ENCODE measurements around the gene ELMOD3. TPM values are rescaled to one million over a fixed set of nuclear protein-coding genes. Genes with fewer than 3 reads are reported as not detected.
"Not testable (repeated sequence)": the region's sequence is repeated elsewhere in the genome, so short reads cannot be mapped to it uniquely, and the experiment has no call there.

ELMOD3 gene
- total RNA-seq, 2 experiments from 2014 or later: 11.2 to 12.9 TPM

DNA sequence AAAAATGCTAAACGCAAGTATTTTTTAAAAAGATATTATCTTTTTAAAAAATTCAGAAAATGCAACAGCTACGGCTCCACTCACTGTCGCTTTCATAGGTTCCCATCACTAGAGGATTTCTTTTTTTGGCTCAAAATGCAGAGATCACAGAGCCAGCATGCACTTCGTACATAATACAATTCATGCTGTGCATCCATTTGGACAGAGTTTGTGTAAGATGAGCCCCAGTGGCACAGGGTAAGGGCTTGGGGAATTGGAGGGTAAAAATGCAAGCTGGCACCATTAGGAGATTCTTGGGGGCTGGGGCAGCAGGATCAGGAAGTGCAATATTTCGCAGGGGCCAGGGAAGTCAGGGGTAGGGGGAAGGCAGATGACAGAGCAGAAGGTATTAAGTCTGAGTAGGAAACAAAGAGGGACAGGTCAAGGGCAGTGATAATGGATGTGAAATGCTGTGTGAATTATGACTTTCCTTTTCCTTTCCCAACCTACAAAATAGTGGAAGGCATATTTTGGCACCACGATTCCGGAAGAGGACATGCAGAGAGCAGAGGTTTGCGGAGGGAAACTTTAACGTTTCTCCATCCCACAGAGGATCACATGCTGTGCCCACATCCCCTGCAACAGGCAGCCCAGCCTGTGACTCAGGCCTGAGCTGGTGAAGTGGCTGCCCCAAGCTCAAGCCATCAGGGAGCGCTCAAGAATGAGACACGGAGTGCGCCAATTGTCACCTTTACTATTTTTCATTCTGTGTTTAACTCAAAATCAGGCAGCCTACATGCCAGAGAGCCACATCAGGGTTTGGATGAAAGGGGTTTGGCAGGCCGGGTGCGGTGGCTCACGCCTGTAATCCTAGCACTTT lies 50.9 kb downstream of the ELMOD3 start:
- peaks cover 8% of the 10 kb centered on the region for H3K36me3 Mint-ChIP-seq (ENCODE audit: low read depth)
- POLR2A ChIA-PET: interaction anchor here (0.9 to 1.5 kb wide), 5 partner anchors 51 to 141 kb away, joined by 3 to 4 read pairs (median 4); partner anchors contain the start of genes ELMOD3 and RETSAT
- intact Hi-C loops (cut with DNase I, micrococcal nuclease): loop anchor here (1.0 to 5.0 kb wide), 2 partner anchors 78 to 134 kb away; partner anchors contain the start of genes MAT2A (in 1 of the 2) and TGOLN2 (in 1 of the 2)
- H3K27ac Mint-ChIP-seq: peak overlapping the region; percentile 90
- ATAC-seq (peak; percentile 95), DNase-seq (peak; percentile 88)
- peak overlapping the region; percentile 45 for H3K4me3 Mint-ChIP-seq
- H3K9me3 Mint-ChIP-seq (ENCODE audit: low read depth): peaks cover 7% of the 10 kb centered on the region
- peaks cover 44% of the 10 kb centered on the region for H3K4me1 Mint-ChIP-seq
- H3K27me3 Mint-ChIP-seq: no peaks in the 10 kb centered on the region
- CTCF ChIA-PET: interaction anchor here (0.8 to 1.4 kb wide), 4 partner anchors 12 to 232 kb away, joined by 3 to 4 read pairs (median 3); no protein-coding TSS in a partner anchor

DNA sequence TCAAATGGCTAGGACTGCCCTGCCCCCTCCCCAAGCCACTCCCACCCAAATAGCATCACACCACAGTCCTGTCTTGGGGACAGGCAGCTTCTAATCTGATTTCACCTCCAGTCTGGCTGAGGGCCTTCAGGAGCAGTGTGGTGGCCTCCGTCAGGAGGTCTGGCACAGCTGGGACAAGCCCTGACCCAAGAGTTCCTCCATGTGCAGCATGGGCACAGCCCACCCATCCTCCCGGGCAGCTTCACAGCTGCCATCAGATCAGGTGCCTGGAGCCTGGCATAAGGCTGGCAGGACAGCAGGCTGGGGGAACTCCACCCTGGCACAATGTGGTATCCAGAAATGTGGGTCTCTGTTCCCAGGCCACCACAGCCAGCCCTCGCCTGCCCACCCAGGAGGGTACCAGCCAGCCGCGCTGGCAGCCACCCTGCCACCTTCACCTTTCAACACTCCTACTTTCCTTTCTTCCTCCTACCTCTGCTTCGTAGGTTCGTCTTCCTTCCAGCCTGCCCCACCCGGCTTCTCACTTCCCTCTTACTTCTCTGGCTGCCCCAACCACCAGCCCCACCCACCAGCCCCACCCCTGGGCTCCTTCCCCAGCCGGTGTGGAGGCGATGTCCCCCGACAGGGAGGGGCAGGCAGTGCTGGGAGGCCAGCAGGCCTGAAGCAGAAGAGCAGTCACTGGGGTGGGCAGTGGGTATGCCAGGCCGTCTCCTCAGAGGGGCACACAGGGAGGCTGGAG lies 55.4 kb downstream of the ELMOD3 start, which contains the start of gene CAPG:
Gene CAPG (minus strand): TSS at position 522 of the 739 bp plus-strand sequence. CDS start 8,221 bp downstream, outside the sequence.
- Mint-ChIP-seq H3K27me3 (no peaks in the 10 kb centered on the region), H3K4me3 (peak within 1 kb of the TSS; percentile 60), H3K9me3 (ENCODE audit: low read depth) (no peaks in the 10 kb centered on the region), H3K36me3 (ENCODE audit: low read depth) (no peaks in the 10 kb centered on the region), H3K27ac (peak within 1 kb of the TSS; percentile 51), H3K4me1 (peaks cover 59% of the 10 kb centered on the region)
- ATAC-seq (peak; percentile 10), DNase-seq (peak; percentile 65)
- ChIA-PET POLR2A (no interaction called here), CTCF (interaction anchor here (1.7 kb wide), 1 partner anchor 142 kb away, joined by 5 read pairs; no protein-coding TSS in a partner anchor)
- intact Hi-C loops (cut with DNase I, micrococcal nuclease): loop anchor here (5.0 to 10.0 kb wide), 2 partner anchors 83 to 785 kb away; partner anchors contain the start of genes IMMT (in 1 of the 2), MRPL35 (in 1 of the 2) and TGOLN2 (in 1 of the 2)

- intact Hi-C loops (cut with DNase I, micrococcal nuclease): loop anchor here in 1 of 2 experiments (10.0 kb wide), 1 partner anchor 784 kb away; the partner anchor contains the start of genes IMMT and MRPL35
- DNase-seq: peak; percentile 47
- no peak for ATAC-seq
- no peaks in the 10 kb centered on the region for H3K36me3 Mint-ChIP-seq (ENCODE audit: low read depth)
- CTCF ChIA-PET: interaction anchor here (1.7 kb wide), 1 partner anchor 141 kb away, joined by 5 read pairs; no protein-coding TSS in a partner anchor
- H3K4me1 Mint-ChIP-seq: peaks cover 53% of the 10 kb centered on the region
- no peaks in the 10 kb centered on the region for H3K27me3 Mint-ChIP-seq
- no peak overlapping the region for H3K27ac Mint-ChIP-seq
- peak overlapping the region; percentile 60 for H3K4me3 Mint-ChIP-seq
- POLR2A ChIA-PET: no interaction called here
- no peaks in the 10 kb centered on the region for H3K9me3 Mint-ChIP-seq (ENCODE audit: low read depth)
Measured at GRCh38 chr2:85410584-85411404, 56.2 kb downstream of the ELMOD3 start.

DNA sequence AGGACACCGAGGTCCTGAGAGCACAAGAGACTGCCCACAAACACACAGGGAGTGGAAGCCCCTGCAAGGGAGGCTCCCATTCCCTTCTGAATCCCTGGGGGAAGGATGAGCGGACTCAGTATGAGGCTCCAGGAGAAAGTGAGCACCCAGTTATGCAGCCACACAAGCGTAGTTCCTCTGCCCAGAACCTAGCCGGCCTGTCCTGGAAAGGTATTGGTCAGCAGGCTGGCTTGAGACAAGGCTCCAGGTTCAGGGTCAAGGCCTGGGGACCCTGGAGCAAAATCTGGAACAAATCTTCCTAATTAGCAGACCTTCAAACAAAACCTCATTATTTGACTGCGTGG lies 56.8 kb downstream of the ELMOD3 start:
- intact Hi-C loops (cut with DNase I, micrococcal nuclease): loop anchor here in 1 of 2 experiments (10.0 kb wide), 1 partner anchor 783 kb away; the partner anchor contains the start of genes IMMT and MRPL35
- peaks cover 47% of the 10 kb centered on the region for H3K4me1 Mint-ChIP-seq
- H3K27me3 Mint-ChIP-seq: no peaks in the 10 kb centered on the region

GRCh38 chr2:85413592-85414420 lies 59.2 kb downstream of the ELMOD3 start:
- ATAC-seq (peak; percentile 54), DNase-seq (peak; percentile 78)
- Mint-ChIP-seq H3K36me3 (ENCODE audit: low read depth) (no peaks in the 10 kb centered on the region), H3K27ac (no peak overlapping the region), H3K9me3 (ENCODE audit: low read depth) (no peaks in the 10 kb centered on the region), H3K4me3 (peak overlapping the region; percentile 69), H3K4me1 (peaks cover 37% of the 10 kb centered on the region), H3K27me3 (no peaks in the 10 kb centered on the region)
- CTCF ChIA-PET: interaction anchor here (0.8 to 1.6 kb wide), 4 partner anchors 19 to 665 kb away, joined by 3 to 4 read pairs (median 3); no protein-coding TSS in a partner anchor
- POLR2A ChIA-PET: interaction anchor here (0.7 to 0.9 kb wide), 2 partner anchors 59 to 182 kb away, joined by 4 read pairs; partner anchors contain the start of genes ELMOD3, RETSAT and RNF181
- intact Hi-C loops (cut with DNase I, micrococcal nuclease): loop anchor here in 1 of 2 experiments (10.0 kb wide), 1 partner anchor 781 kb away; the partner anchor contains the start of genes IMMT and MRPL35

More for the DNA sequence above, 56.8 kb downstream of the ELMOD3 start:
- no peak for DNase-seq
- Mint-ChIP-seq H3K4me3 (no peak overlapping the region), H3K36me3 (ENCODE audit: low read depth) (no peaks in the 10 kb centered on the region), H3K27ac (no peak overlapping the region), H3K9me3 (ENCODE audit: low read depth) (no peaks in the 10 kb centered on the region)
- ChIA-PET POLR2A (interaction anchor here (0.6 kb wide), 1 partner anchor 141 kb away, joined by 3 read pairs; no protein-coding TSS in a partner anchor), CTCF (no interaction called here)
- ATAC-seq: no peak

DNA sequence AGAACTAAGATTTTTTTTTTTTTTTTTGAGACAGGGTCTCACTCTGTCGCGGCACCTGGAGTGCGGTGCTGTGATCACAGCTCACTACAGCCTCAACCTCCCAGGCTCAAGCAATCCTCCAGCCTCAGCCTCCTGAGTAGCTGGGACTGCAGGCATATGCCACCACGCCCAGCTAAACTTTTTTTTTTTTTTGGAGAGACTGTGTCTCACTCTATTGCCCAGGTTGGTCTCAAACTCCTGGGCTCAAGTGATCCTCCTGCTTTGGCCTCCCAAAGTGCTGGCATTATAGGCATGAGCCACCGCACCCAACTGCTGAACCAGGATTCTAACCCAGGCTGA lies 59.8 kb downstream of the ELMOD3 start:
- not testable (repeated sequence) for ATAC-seq; H3K36me3 Mint-ChIP-seq (ENCODE audit: low read depth); H3K9me3 Mint-ChIP-seq (ENCODE audit: low read depth); H3K27me3 Mint-ChIP-seq; H3K27ac Mint-ChIP-seq; DNase-seq
- peak overlapping the region; percentile 69 for H3K4me3 Mint-ChIP-seq
- peaks cover 34% of the 10 kb centered on the region for H3K4me1 Mint-ChIP-seq
- ChIA-PET CTCF (interaction anchor here (0.8 to 1.6 kb wide), 4 partner anchors 20 to 664 kb away, joined by 3 to 4 read pairs (median 3); no protein-coding TSS in a partner anchor), POLR2A (interaction anchor here (0.7 to 0.9 kb wide), 2 partner anchors 60 to 181 kb away, joined by 4 read pairs; partner anchors contain the start of genes ELMOD3, RETSAT and RNF181)
- intact Hi-C loops (cut with DNase I, micrococcal nuclease): loop anchor here in 1 of 2 experiments (10.0 kb wide), 1 partner anchor 780 kb away; the partner anchor contains the start of genes IMMT and MRPL35

GRCh38 chr2:85414761-85415553 lies 60.4 kb downstream of the ELMOD3 start:
- no peak for DNase-seq
- Mint-ChIP-seq H3K27me3 (no peaks in the 10 kb centered on the region), H3K9me3 (ENCODE audit: low read depth) (no peaks in the 10 kb centered on the region), H3K27ac (no peak overlapping the region), H3K36me3 (ENCODE audit: low read depth) (no peaks in the 10 kb centered on the region), H3K4me1 (peaks cover 34% of the 10 kb centered on the region), H3K4me3 (no peak overlapping the region)
- intact Hi-C loops (cut with DNase I, micrococcal nuclease): loop anchor here in 1 of 2 experiments (5.0 to 10.0 kb wide), 2 partner anchors 780 to 958 kb away; partner anchors contain the start of genes IMMT, MRPL35 and SUCLG1
- ChIA-PET POLR2A (interaction anchor here (0.9 kb wide), 1 partner anchor 60 kb away, joined by 4 read pairs; the partner anchor contains the start of genes ELMOD3 and RETSAT), CTCF (interaction anchor here (12.3 kb wide), 1 partner anchor 137 kb away, joined by 205 read pairs; no protein-coding TSS in a partner anchor)
- no peak for ATAC-seq

GRCh38 chr2:85415980-85416650 lies 61.5 kb downstream of the ELMOD3 start:
- ChIA-PET POLR2A (no interaction called here), CTCF (interaction anchor here (12.3 kb wide), 1 partner anchor 136 kb away, joined by 205 read pairs; no protein-coding TSS in a partner anchor)
- no peak overlapping the region for H3K27ac Mint-ChIP-seq
- H3K36me3 Mint-ChIP-seq (ENCODE audit: low read depth): no peaks in the 10 kb centered on the region
- no peak for DNase-seq
- intact Hi-C loops (cut with DNase I, micrococcal nuclease): loop anchor here in 1 of 2 experiments (5.0 to 10.0 kb wide), 2 partner anchors 779 to 959 kb away; partner anchors contain the start of genes IMMT, MRPL35 and SUCLG1
- ATAC-seq: no peak
- H3K4me1 Mint-ChIP-seq: peaks cover 31% of the 10 kb centered on the region
- H3K9me3 Mint-ChIP-seq (ENCODE audit: low read depth): no peaks in the 10 kb centered on the region
- H3K4me3 Mint-ChIP-seq: no peak overlapping the region
- no peaks in the 10 kb centered on the region for H3K27me3 Mint-ChIP-seq

All from activated CD4-positive, alpha-beta T cell treated with anti-CD3 and anti-CD28 coated beads for 36 hours (primary cell).